Panc1 (cell line): Measurements from ENCODE around the gene NEK7. TPM values are rescaled to one million over a fixed set of nuclear protein-coding genes. Genes with fewer than 3 reads are reported as not detected.

Source experiments
- ATAC-seq: fragments of 200-7000 bp; cut with Tn5 transposase; 2 replicates; pipeline ENCODE4 v1.9.1; 2020; ENCODE audit warnings: mild to moderate bottlenecking, moderate library complexity
- BruUV-seq: library from RNA; stranded (reverse); fragments of 400-500 nt; replicated peaks from 2 replicates; lab custom pipeline; 2021; lab: Mats Ljungman, UMichigan
- CTCF ChIA-PET: fragments of 300-600 bp; sonication (Branson Sonifier 250); formaldehyde crosslinking; loops from one replicate; lab custom pipeline; 2022; ENCODE audit warnings: antibody characterized with exemption; lab: Charles Lee
- POLR2A ChIA-PET: fragments of 300-600 bp; sonication (Branson Sonifier 250); formaldehyde crosslinking; loops from one replicate; lab custom pipeline; 2022; ENCODE audit warnings: antibody characterized with exemption; lab: Charles Lee
- DNase-seq: peaks from one replicate; pipeline ENCODE4 v3.0.0-alpha.2; 2010; ENCODE audit warnings: low read depth, low spot score
- H3K27ac ChIP-seq: 2 replicates; pipeline ENCODE4 v1.5.1; 2011; ENCODE audit warnings: mild to moderate bottlenecking, low read length, inconsistent platforms
- H3K27me3 ChIP-seq: fragments of 200-500 bp; sonication (Bioruptor generic); 2 replicates; pipeline ENCODE4 v1.6.0; 2014; ENCODE audit warnings: low read length, inconsistent platforms; ENCODE audit not compliant: control insufficient read depth, insufficient read depth
- H3K36me3 ChIP-seq: fragments of 200-500 bp; sonication (Bioruptor generic); 2 replicates; pipeline ENCODE4 v1.5.1; 2014; ENCODE audit warnings: inconsistent platforms, mild to moderate bottlenecking, low read length, moderate library complexity; ENCODE audit not compliant: control insufficient read depth, insufficient read depth
- H3K4me1 ChIP-seq: 2 replicates; pipeline ENCODE4 v1.5.1; 2011; ENCODE audit warnings: inconsistent platforms, mild to moderate bottlenecking, low read length, moderate library complexity; ENCODE audit not compliant: control insufficient read depth, insufficient read depth
- H3K4me3 ChIP-seq, 2 experiments: 2 replicates each; pipeline ENCODE4 v1.5.1; 2011 to 2012; ENCODE audit warnings: low read depth in 2 of 2, low read length in 2 of 2, mild to moderate bottlenecking in 2 of 2, inconsistent platforms in 1 of 2, moderate library complexity in 1 of 2
- H3K9me3 ChIP-seq: fragments of 200-500 bp; sonication (Bioruptor generic); 2 replicates; pipeline ENCODE4 v1.5.1; 2014; ENCODE audit warnings: low read depth, mild to moderate bottlenecking, inconsistent platforms, low read length, moderate library complexity; ENCODE audit not compliant: control insufficient read depth, insufficient read depth
- CTCF ChIP-seq: fragments of 450-650 bp; IDR thresholded peaks from 2 replicates; pipeline ENCODE4 v1.5.1; 2017; ENCODE audit warnings: mild to moderate bottlenecking
- POLR2AphosphoS5 ChIP-seq: IDR thresholded peaks from 2 replicates; pipeline ENCODE4 v1.6.1; 2012; ENCODE audit warnings: mild to moderate bottlenecking, low read depth, low read length, moderate library complexity
- REST ChIP-seq, 2 experiments: IDR thresholded peaks; 2 replicates each; pipeline ENCODE4 v1.6.1; 2011 to 2012; ENCODE audit warnings: low read depth in 2 of 2, control low read depth in 1 of 2, low read length in 1 of 2, mild to moderate bottlenecking in 1 of 2, moderate library complexity in 1 of 2; ENCODE audit not compliant: insufficient read depth in 1 of 2
- SIN3A ChIP-seq: IDR thresholded peaks from 2 replicates; pipeline ENCODE4 v1.6.1; 2012; ENCODE audit warnings: low read depth, mild to moderate bottlenecking, low read length, moderate library complexity, borderline replicate concordance; ENCODE audit not compliant: insufficient read depth
- TCF7L2 ChIP-seq: IDR thresholded peaks from 2 replicates; pipeline ENCODE4 v1.6.1; 2011; ENCODE audit warnings: mild to moderate bottlenecking, low read depth, low read length, inconsistent platforms
- in situ Hi-C: cut with HindIII; loops from 2 replicates; pipeline ENCODE4 v1.10.0; 2016; ENCODE audit warnings: low sequenced_read_pairs, low pct_unique_long_range_greater_than_20kb
- intact Hi-C: fragments of 100-400 bp; cut with micrococcal nuclease; formaldehyde crosslinking; loops from one replicate; pipeline ENCODE4 v1.10.0; 2022; ENCODE audit not compliant: unreplicated experiment
- total RNA-seq: library from RNA; stranded (reverse); gene quantifications from one replicate; pipeline ENCODE4 v1.2.1, GENCODE V29; 2021; ENCODE audit not compliant: unreplicated experiment

Gene NEK7
- total RNA-seq, 1 experiment from 2014 or later = 53.0 TPM

GRCh38 chr1:198290089-198290683 is 133.4 kb downstream of the NEK7 start:
- POLR2A ChIA-PET = interaction anchor here (0.6 kb wide), 1 partner anchor 1409 kb away, joined by 8 read pairs; no protein-coding TSS in a partner anchor
- H3K27ac ChIP-seq = no peak overlapping the region

GRCh38 chr1:198291036-198291435 is 134.2 kb downstream of the NEK7 start:
- H3K4me1 ChIP-seq = no peaks in the 10 kb centered on the region
- intact Hi-C loops = no loop called here
- H3K27me3 ChIP-seq = no peaks in the 10 kb centered on the region
- ATAC-seq (no peak), DNase-seq (no peak)
- BruUV-seq = no TSS peak
- no peak overlapping the region for H3K27ac ChIP-seq
- ChIA-PET POLR2A (no interaction called here), CTCF (no interaction called here)
- TF ChIP-seq TCF7L2 (no peak), CTCF (no peak), POLR2AphosphoS5 (no peak), SIN3A (no peak), REST (IDR thresholded peaks at IDR 0.05; ENCODE audit: insufficient read depth in 1 of 2, low read depth in 2 of 2, low read length in 1 of 2) (no peak)
- H3K4me3 ChIP-seq = no peak overlapping the region
- H3K9me3 ChIP-seq = no peaks in the 10 kb centered on the region
- in situ Hi-C loops = no loop called here
- H3K36me3 ChIP-seq = no peaks in the 10 kb centered on the region; the same call in 1 of the 2 replicates

More at GRCh38 chr1:198290089-198290683, 133.4 kb downstream of the NEK7 start:
- intact Hi-C loops (no loop called here), in situ Hi-C loops (no loop called here)
- H3K9me3 ChIP-seq = no peaks in the 10 kb centered on the region
- H3K4me1 ChIP-seq = no peaks in the 10 kb centered on the region
- H3K27me3 ChIP-seq = no peaks in the 10 kb centered on the region
- ATAC-seq = no peak
- no peak for TF ChIP-seq SIN3A
- TF ChIP-seq POLR2AphosphoS5 = no peak
- TF ChIP-seq REST (IDR thresholded peaks at IDR 0.05; ENCODE audit: insufficient read depth in 1 of 2, low read depth in 2 of 2, low read length in 1 of 2) = no peak
- TF ChIP-seq TCF7L2 = no peak
- no peak for TF ChIP-seq CTCF
- no TSS peak for BruUV-seq
- H3K36me3 ChIP-seq = no peaks in the 10 kb centered on the region; the same call in 1 of the 2 replicates
- DNase-seq = no peak
- CTCF ChIA-PET = no interaction called here
- H3K4me3 ChIP-seq = no peak overlapping the region
